SK-N-SH (cell line): ENCODE measurements around the gene ADAMTS16.

ENCODE experiments used
- FOXJ3 ChIP-seq: sonication (generic); formaldehyde crosslinking; IDR thresholded peaks from 2 replicates; pipeline ENCODE4 v1.5.1; 2020; ENCODE audit warnings: mild to moderate bottlenecking, missing genetic modification reagents
- POLR2AphosphoS5 ChIP-seq: IDR thresholded peaks from 2 replicates; pipeline ENCODE4 v1.6.1; 2012; ENCODE audit warnings: low read depth, low read length
- RAD21 ChIP-seq: IDR thresholded peaks from 2 replicates; pipeline ENCODE4 v1.6.1; 2012; ENCODE audit warnings: mild to moderate bottlenecking, low read length
- RCOR1 ChIP-seq: fragments of 150-350 bp; IDR thresholded peaks from 2 replicates; pipeline ENCODE4 v1.6.1; 2017; ENCODE audit warnings: antibody characterized with exemption, low read length
- TAF1 ChIP-seq: IDR thresholded peaks from 2 replicates; pipeline ENCODE4 v1.6.1; 2012; ENCODE audit warnings: low read depth, mild to moderate bottlenecking, low read length, moderate library complexity, borderline replicate concordance
- TEAD4 ChIP-seq: IDR thresholded peaks from 2 replicates; pipeline ENCODE4 v1.4.0; 2012; ENCODE audit warnings: mild to moderate bottlenecking, borderline replicate concordance; ENCODE audit not compliant: insufficient read depth
- TF ChIP-seq, protein P1 (sequence below): IDR thresholded peaks from 2 replicates; pipeline ENCODE4 v1.6.1; 2012; ENCODE audit warnings: mild to moderate bottlenecking, low read depth, low read length, moderate library complexity
- TF ChIP-seq, protein P2 (sequence below): fragments of 200-600 bp; sonication (generic); IDR thresholded peaks from 2 replicates; pipeline ENCODE4 v1.6.1; 2017; ENCODE audit warnings: antibody characterized with exemption, mild to moderate bottlenecking, moderate library complexity

GRCh38 chr5:5202321-5202720 lies 62.2 kb downstream of the ADAMTS16 start:
- TF ChIP-seq TAF1 (no peak), RCOR1 (no peak), POLR2AphosphoS5 (no peak), RAD21 (no peak), FOXJ3 (CRISPR knock-in tag) (no peak), TEAD4 (no peak)
- TF ChIP-seq, protein P1, sequence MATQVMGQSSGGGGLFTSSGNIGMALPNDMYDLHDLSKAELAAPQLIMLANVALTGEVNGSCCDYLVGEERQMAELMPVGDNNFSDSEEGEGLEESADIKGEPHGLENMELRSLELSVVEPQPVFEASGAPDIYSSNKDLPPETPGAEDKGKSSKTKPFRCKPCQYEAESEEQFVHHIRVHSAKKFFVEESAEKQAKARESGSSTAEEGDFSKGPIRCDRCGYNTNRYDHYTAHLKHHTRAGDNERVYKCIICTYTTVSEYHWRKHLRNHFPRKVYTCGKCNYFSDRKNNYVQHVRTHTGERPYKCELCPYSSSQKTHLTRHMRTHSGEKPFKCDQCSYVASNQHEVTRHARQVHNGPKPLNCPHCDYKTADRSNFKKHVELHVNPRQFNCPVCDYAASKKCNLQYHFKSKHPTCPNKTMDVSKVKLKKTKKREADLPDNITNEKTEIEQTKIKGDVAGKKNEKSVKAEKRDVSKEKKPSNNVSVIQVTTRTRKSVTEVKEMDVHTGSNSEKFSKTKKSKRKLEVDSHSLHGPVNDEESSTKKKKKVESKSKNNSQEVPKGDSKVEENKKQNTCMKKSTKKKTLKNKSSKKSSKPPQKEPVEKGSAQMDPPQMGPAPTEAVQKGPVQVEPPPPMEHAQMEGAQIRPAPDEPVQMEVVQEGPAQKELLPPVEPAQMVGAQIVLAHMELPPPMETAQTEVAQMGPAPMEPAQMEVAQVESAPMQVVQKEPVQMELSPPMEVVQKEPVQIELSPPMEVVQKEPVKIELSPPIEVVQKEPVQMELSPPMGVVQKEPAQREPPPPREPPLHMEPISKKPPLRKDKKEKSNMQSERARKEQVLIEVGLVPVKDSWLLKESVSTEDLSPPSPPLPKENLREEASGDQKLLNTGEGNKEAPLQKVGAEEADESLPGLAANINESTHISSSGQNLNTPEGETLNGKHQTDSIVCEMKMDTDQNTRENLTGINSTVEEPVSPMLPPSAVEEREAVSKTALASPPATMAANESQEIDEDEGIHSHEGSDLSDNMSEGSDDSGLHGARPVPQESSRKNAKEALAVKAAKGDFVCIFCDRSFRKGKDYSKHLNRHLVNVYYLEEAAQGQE: no peak
- TF ChIP-seq, protein P2, sequence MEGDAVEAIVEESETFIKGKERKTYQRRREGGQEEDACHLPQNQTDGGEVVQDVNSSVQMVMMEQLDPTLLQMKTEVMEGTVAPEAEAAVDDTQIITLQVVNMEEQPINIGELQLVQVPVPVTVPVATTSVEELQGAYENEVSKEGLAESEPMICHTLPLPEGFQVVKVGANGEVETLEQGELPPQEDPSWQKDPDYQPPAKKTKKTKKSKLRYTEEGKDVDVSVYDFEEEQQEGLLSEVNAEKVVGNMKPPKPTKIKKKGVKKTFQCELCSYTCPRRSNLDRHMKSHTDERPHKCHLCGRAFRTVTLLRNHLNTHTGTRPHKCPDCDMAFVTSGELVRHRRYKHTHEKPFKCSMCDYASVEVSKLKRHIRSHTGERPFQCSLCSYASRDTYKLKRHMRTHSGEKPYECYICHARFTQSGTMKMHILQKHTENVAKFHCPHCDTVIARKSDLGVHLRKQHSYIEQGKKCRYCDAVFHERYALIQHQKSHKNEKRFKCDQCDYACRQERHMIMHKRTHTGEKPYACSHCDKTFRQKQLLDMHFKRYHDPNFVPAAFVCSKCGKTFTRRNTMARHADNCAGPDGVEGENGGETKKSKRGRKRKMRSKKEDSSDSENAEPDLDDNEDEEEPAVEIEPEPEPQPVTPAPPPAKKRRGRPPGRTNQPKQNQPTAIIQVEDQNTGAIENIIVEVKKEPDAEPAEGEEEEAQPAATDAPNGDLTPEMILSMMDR: no peak
